Hindlimb muscle (tissue), 1 donor: ENCODE data around the gene ZNF384. TPM values are rescaled to one million over a fixed set of nuclear protein-coding genes. Genes with fewer than 3 reads are reported as not detected.

Experiments used
- DNase-seq: peaks from one replicate; pipeline ENCODE4 v3.0.0-alpha.2; 2013
- polyA plus RNA-seq: library from polyadenylated mRNA; unstranded; fragments of 120-200 nt; gene quantifications from one replicate; pipeline ENCODE4 v1.2.1, GENCODE V29; 2013; ENCODE audit not compliant: insufficient read length

Gene ZNF384
- polyA plus RNA-seq, 1 donor, result 50.4 TPM

GRCh38 chr12:6653342-6653741 is 35.8 kb downstream of the ZNF384 start:
- no peak for DNase-seq

GRCh38 chr12:6652391-6652790 is 36.8 kb downstream of the ZNF384 start:
- DNase-seq, result no peak

- DNase-seq, result no peak
Observed at GRCh38 chr12:6650832-6651231, 38.3 kb downstream of the ZNF384 start.

- peak; percentile 71 for DNase-seq
Observed at GRCh38 chr12:6647083-6647604, 42.0 kb downstream of the ZNF384 start, which contains the start of gene ACRBP. Gene ACRBP (minus strand): TSS chr12:6647432. CDS start chr12:6647366, 66 bp downstream.

GRCh38 chr12:6646276-6647082 is 42.7 kb downstream of the ZNF384 start:
- DNase-seq, result no peak

- DNase-seq, result peak; percentile 49
Observed at GRCh38 chr12:6644903-6645302, 44.3 kb downstream of the ZNF384 start.

- no peak for DNase-seq
Observed at GRCh38 chr12:6644257-6644596, 44.9 kb downstream of the ZNF384 start.

- no peak for DNase-seq
Observed at GRCh38 chr12:6643569-6644256, 45.5 kb downstream of the ZNF384 start.

GRCh38 chr12:6641131-6641530 is 48.0 kb downstream of the ZNF384 start:
- no peak for DNase-seq

GRCh38 chr12:6640497-6640896 is 48.7 kb downstream of the ZNF384 start:
- DNase-seq, result no peak

GRCh38 chr12:6639151-6639801 is 49.9 kb downstream of the ZNF384 start:
- no peak for DNase-seq

GRCh38 chr12:6638305-6638704 is 50.9 kb downstream of the ZNF384 start:
- no peak for DNase-seq

- no peak for DNase-seq
Observed at GRCh38 chr12:6635856-6636531, 53.2 kb downstream of the ZNF384 start, which contains the start of gene LPAR5. Gene LPAR5 (minus strand): TSS chr12:6635959. CDS start chr12:6621248, 14,711 bp downstream.

GRCh38 chr12:6635375-6635855 is 53.8 kb downstream of the ZNF384 start:
- DNase-seq, result no peak

GRCh38 chr12:6632026-6632983 is 56.9 kb downstream of the ZNF384 start:
- DNase-seq, result peak; percentile 42

GRCh38 chr12:6631549-6631961 is 57.6 kb downstream of the ZNF384 start:
- DNase-seq, result no peak

GRCh38 chr12:6630736-6631135 is 58.4 kb downstream of the ZNF384 start:
- no peak for DNase-seq

GRCh38 chr12:6627616-6628015 is 61.6 kb downstream of the ZNF384 start:
- no peak for DNase-seq

- DNase-seq, result no peak
Observed at GRCh38 chr12:6626654-6627283, 62.4 kb downstream of the ZNF384 start.

GRCh38 chr12:6620885-6621274 is 68.3 kb downstream of the ZNF384 start:
- DNase-seq, result no peak
